HUES64 (cell line): ENCODE results near the gene CTRB1.
"Not testable (repeated sequence)": the region's sequence is repeated elsewhere in the genome, so short reads cannot be mapped to it uniquely, and the experiment has no call there.

ENCODE experiments used
- H3K27ac ChIP-seq: 2 replicates; pipeline ENCODE4 v1.7.0; 2013; ENCODE audit warnings: low read depth, low read length, inconsistent platforms
- H3K27me3 ChIP-seq: 2 replicates; pipeline ENCODE4 v1.6.1; 2013; ENCODE audit warnings: mild to moderate bottlenecking, low read length; ENCODE audit not compliant: insufficient read depth
- H3K36me3 ChIP-seq: 2 replicates; pipeline ENCODE4 v1.6.1; 2013; ENCODE audit warnings: mild to moderate bottlenecking, low read length; ENCODE audit not compliant: insufficient read depth
- H3K4me1 ChIP-seq: 2 replicates; pipeline ENCODE4 v1.6.1; 2013; ENCODE audit warnings: mild to moderate bottlenecking, low read length, moderate library complexity; ENCODE audit not compliant: insufficient read depth
- H3K4me3 ChIP-seq: 2 replicates; pipeline ENCODE4 v1.5.1; 2013; ENCODE audit warnings: mild to moderate bottlenecking, low read length, moderate library complexity
- H3K9ac ChIP-seq: 2 replicates; pipeline ENCODE4 v1.6.1; 2013; ENCODE audit warnings: mild to moderate bottlenecking, low read depth, low read length
- H3K9me3 ChIP-seq: 2 replicates; pipeline ENCODE4 v1.6.1; 2013; ENCODE audit warnings: low read depth, low read length; ENCODE audit not compliant: insufficient read depth
- WGBS: fragments of 150-250, 120-280 bp; methylation state at CpG from one replicate; pipeline ENCODE4 v1.1.7; 2013; ENCODE audit warnings: missing lambda C conversion rate; 5-methylcytosine and 5-hydroxymethylcytosine counted together

Gene CTRB1

GRCh38 chr16:75204905-75205304 lies 13.9 kb upstream of the CTRB1 start:
- not testable (repeated sequence) for H3K9ac ChIP-seq, H3K9me3 ChIP-seq, H3K4me3 ChIP-seq, H3K36me3 ChIP-seq, H3K4me1 ChIP-seq, H3K27ac ChIP-seq, H3K27me3 ChIP-seq
- WGBS: no CpG with 5 or more reads among the region's 20 CpGs

GRCh38 chr16:75205438-75205837 lies 13.3 kb upstream of the CTRB1 start:
- not testable (repeated sequence) for H3K27me3 ChIP-seq, H3K36me3 ChIP-seq, H3K9ac ChIP-seq, H3K4me3 ChIP-seq, H3K4me1 ChIP-seq, H3K9me3 ChIP-seq, H3K27ac ChIP-seq
- 89% methylated on average over 7 of the region's 19 CpGs for WGBS

- H3K36me3 ChIP-seq, H3K27me3 ChIP-seq, H3K9ac ChIP-seq, H3K9me3 ChIP-seq, H3K4me1 ChIP-seq, H3K27ac ChIP-seq, H3K4me3 ChIP-seq: not testable (repeated sequence)
- 95% methylated on average over 21 of the region's 25 CpGs for WGBS
These were observed 12.6 kb upstream of the CTRB1 start for GRCh38 chr16:75205961-75206748.

GRCh38 chr16:75206749-75207451 lies 11.9 kb upstream of the CTRB1 start, which contains the start of gene CTRB2:
Gene CTRB2, minus strand, starts transcription at chr16:75207161. Its CDS starts 20 bp downstream, at chr16:75207141.
- whole genome bisulfite sequencing: 92% methylated on average over 24 of the region's 24 CpGs
- Histone ChIP-seq H3K27ac (no peak within 1 kb of the TSS), H3K36me3 (no peaks in the 10 kb centered on the region), H3K4me1 (no peaks in the 10 kb centered on the region), H3K4me3 (no peak within 1 kb of the TSS), H3K9ac (no peak within 1 kb of the TSS), H3K27me3 (no peaks in the 10 kb centered on the region), H3K9me3 (no peaks in the 10 kb centered on the region)

- Histone ChIP-seq H3K9ac (no peak overlapping the region), H3K4me3 (no peak overlapping the region), H3K9me3 (no peaks in the 10 kb centered on the region), H3K27ac (no peak overlapping the region), H3K4me1 (no peaks in the 10 kb centered on the region), H3K27me3 (no peaks in the 10 kb centered on the region), H3K36me3 (no peaks in the 10 kb centered on the region)
- WGBS: 94% methylated on average over 11 of the region's 11 CpGs
These were observed 11.0 kb upstream of the CTRB1 start for GRCh38 chr16:75207831-75208230.

GRCh38 chr16:75208242-75208825 lies 10.5 kb upstream of the CTRB1 start:
- no peaks in the 10 kb centered on the region for H3K4me1 ChIP-seq
- no peak overlapping the region for H3K27ac ChIP-seq
- 91% methylated on average over 11 of the region's 13 CpGs for WGBS
- no peaks in the 10 kb centered on the region for H3K27me3 ChIP-seq
- H3K9ac ChIP-seq: no peak overlapping the region
- H3K9me3 ChIP-seq: no peaks in the 10 kb centered on the region
- no peak overlapping the region for H3K4me3 ChIP-seq
- H3K36me3 ChIP-seq: no peaks in the 10 kb centered on the region

GRCh38 chr16:75208861-75209505 lies 9.8 kb upstream of the CTRB1 start:
- Histone ChIP-seq H3K4me3 (no peak overlapping the region), H3K36me3 (no peaks in the 10 kb centered on the region), H3K4me1 (no peaks in the 10 kb centered on the region), H3K9ac (no peak overlapping the region), H3K27ac (no peak overlapping the region), H3K9me3 (no peaks in the 10 kb centered on the region), H3K27me3 (no peaks in the 10 kb centered on the region)
- WGBS: 92% methylated on average over 27 of the region's 27 CpGs

- not testable (repeated sequence) for H3K36me3 ChIP-seq, H3K4me1 ChIP-seq, H3K4me3 ChIP-seq, H3K9me3 ChIP-seq, H3K27ac ChIP-seq, H3K9ac ChIP-seq, H3K27me3 ChIP-seq
- 92% methylated on average over 5 of the region's 7 CpGs for WGBS
These were observed 9.3 kb upstream of the CTRB1 start for GRCh38 chr16:75209514-75209913.

- WGBS: 94% methylated on average over 5 of the region's 5 CpGs
- no peaks in the 10 kb centered on the region for H3K27me3 ChIP-seq
These were observed 8.8 kb upstream of the CTRB1 start for GRCh38 chr16:75209944-75210343.

GRCh38 chr16:75211286-75211685 lies 7.5 kb upstream of the CTRB1 start:
- not testable (repeated sequence) for H3K9ac ChIP-seq, H3K9me3 ChIP-seq, H3K4me1 ChIP-seq, H3K27me3 ChIP-seq, H3K4me3 ChIP-seq, H3K36me3 ChIP-seq, H3K27ac ChIP-seq
- WGBS: 95% methylated on average over 10 of the region's 10 CpGs

More at GRCh38 chr16:75209944-75210343, 8.8 kb upstream of the CTRB1 start:
- no peak overlapping the region for H3K9ac ChIP-seq
- no peak overlapping the region for H3K27ac ChIP-seq
- H3K4me1 ChIP-seq: no peaks in the 10 kb centered on the region
- no peaks in the 10 kb centered on the region for H3K36me3 ChIP-seq
- H3K9me3 ChIP-seq: no peaks in the 10 kb centered on the region
- no peak overlapping the region for H3K4me3 ChIP-seq

- WGBS: 89% methylated on average over 2 of the region's 2 CpGs
- no peaks in the 10 kb centered on the region for H3K4me1 ChIP-seq
These were observed 2.7 kb upstream of the CTRB1 start for GRCh38 chr16:75216127-75216526.

More at GRCh38 chr16:75216127-75216526, 2.7 kb upstream of the CTRB1 start:
- no peak overlapping the region for H3K9ac ChIP-seq
- no peaks in the 10 kb centered on the region for H3K9me3 ChIP-seq
- H3K27ac ChIP-seq: no peak overlapping the region
- no peaks in the 10 kb centered on the region for H3K36me3 ChIP-seq
- no peak overlapping the region for H3K4me3 ChIP-seq
- H3K27me3 ChIP-seq: no peaks in the 10 kb centered on the region
